ENCODE results near the gene NMT1. TPM values are rescaled to one million over a fixed set of nuclear protein-coding genes. Genes with fewer than 3 reads are reported as not detected.

NMT1 gene
- total RNA-seq, 1 donor from 2014 or later: 118 TPM

GRCh38 chr17:45137561-45138305 lies 76.6 kb downstream of the NMT1 start:
- Mint-ChIP-seq H3K27ac (ENCODE audit: unreplicated experiment) (no peak overlapping the region), H3K36me3 (ENCODE audit: low read depth) (no peaks in the 10 kb centered on the region), H3K9me3 (no peaks in the 10 kb centered on the region), H3K27me3 (ENCODE audit: low read depth) (peaks cover 4% of the 10 kb centered on the region), H3K4me3 (no peak overlapping the region), H3K4me1 (peaks cover 14% of the 10 kb centered on the region)
- no peak for DNase-seq (ENCODE audit: low read depth, low spot score)
- no peak for TF ChIP-seq CTCF (conservative IDR thresholded peaks at IDR 0.05)

GRCh38 chr17:45138911-45139532 lies 77.9 kb downstream of the NMT1 start:
- DNase-seq (ENCODE audit: low read depth, low spot score): no peak
- no peaks in the 10 kb centered on the region for H3K9me3 Mint-ChIP-seq
- H3K4me1 Mint-ChIP-seq: peaks cover 14% of the 10 kb centered on the region
- H3K36me3 Mint-ChIP-seq (ENCODE audit: low read depth): no peaks in the 10 kb centered on the region
- no peak overlapping the region for H3K27ac Mint-ChIP-seq (ENCODE audit: unreplicated experiment)
- H3K27me3 Mint-ChIP-seq (ENCODE audit: low read depth): peaks cover 4% of the 10 kb centered on the region
- no peak for TF ChIP-seq CTCF (conservative IDR thresholded peaks at IDR 0.05)
- no peak overlapping the region for H3K4me3 Mint-ChIP-seq

GRCh38 chr17:45139533-45139920 lies 78.4 kb downstream of the NMT1 start:
- Mint-ChIP-seq H3K36me3 (ENCODE audit: low read depth) (no peaks in the 10 kb centered on the region), H3K27me3 (ENCODE audit: low read depth) (peaks cover 4% of the 10 kb centered on the region), H3K9me3 (no peaks in the 10 kb centered on the region), H3K4me1 (peaks cover 14% of the 10 kb centered on the region), H3K27ac (ENCODE audit: unreplicated experiment) (no peak overlapping the region), H3K4me3 (peak overlapping the region; percentile 28)
- no peak for TF ChIP-seq CTCF (conservative IDR thresholded peaks at IDR 0.05)
- no peak for DNase-seq (ENCODE audit: low read depth, low spot score)

GRCh38 chr17:45143094-45143670 lies 82.1 kb downstream of the NMT1 start:
- Mint-ChIP-seq H3K27ac (ENCODE audit: unreplicated experiment) (no peak overlapping the region), H3K36me3 (ENCODE audit: low read depth) (no peaks in the 10 kb centered on the region), H3K9me3 (no peaks in the 10 kb centered on the region), H3K4me3 (peak overlapping the region; percentile 31), H3K4me1 (peaks cover 24% of the 10 kb centered on the region), H3K27me3 (ENCODE audit: low read depth) (peaks cover 8% of the 10 kb centered on the region)
- TF ChIP-seq CTCF (conservative IDR thresholded peaks at IDR 0.05): no peak
- DNase-seq (ENCODE audit: low read depth, low spot score): no peak

GRCh38 chr17:45143767-45144198 lies 82.7 kb downstream of the NMT1 start:
- DNase-seq (ENCODE audit: low read depth, low spot score): no peak
- no peaks in the 10 kb centered on the region for H3K36me3 Mint-ChIP-seq (ENCODE audit: low read depth)
- TF ChIP-seq CTCF (conservative IDR thresholded peaks at IDR 0.05): no peak
- peak overlapping the region; percentile 66 for H3K4me3 Mint-ChIP-seq
- H3K27me3 Mint-ChIP-seq (ENCODE audit: low read depth): peaks cover 11% of the 10 kb centered on the region
- H3K9me3 Mint-ChIP-seq: no peaks in the 10 kb centered on the region
- peaks cover 29% of the 10 kb centered on the region for H3K4me1 Mint-ChIP-seq
- H3K27ac Mint-ChIP-seq (ENCODE audit: unreplicated experiment): no peak overlapping the region

Measured in neural crest cell (in vitro differentiated cells).